Progenitor cell of endocrine pancreas (in vitro differentiated cells): ENCODE measurements around the gene GCLM. TPM values are rescaled to one million over a fixed set of nuclear protein-coding genes. Genes with fewer than 3 reads are reported as not detected.
"Not testable (repeated sequence)": the region's sequence is repeated elsewhere in the genome, so short reads cannot be mapped to it uniquely, and the experiment has no call there.

Source experiments
- DNase-seq: peaks from one replicate; pipeline ENCODE4 v3.0.0; 2021; ENCODE audit warnings: low spot score; ENCODE audit not compliant: unreplicated experiment
- H3K27ac Mint-ChIP-seq: 2 replicates; pipeline ENCODE4 v1.8.0; 2021; ENCODE audit warnings: mild to moderate bottlenecking, moderate library complexity, mixed read lengths
- H3K27me3 Mint-ChIP-seq: 2 replicates; pipeline ENCODE4 v1.8.0; 2021; ENCODE audit warnings: mixed read lengths
- H3K36me3 Mint-ChIP-seq: 2 replicates; pipeline ENCODE4 v1.8.0; 2022; ENCODE audit warnings: mixed read lengths; ENCODE audit not compliant: insufficient read depth
- H3K4me1 Mint-ChIP-seq: 2 replicates; pipeline ENCODE4 v1.8.0; 2021; ENCODE audit warnings: low read depth, mixed read lengths
- H3K4me3 Mint-ChIP-seq: 2 replicates; pipeline ENCODE4 v1.8.0; 2021; ENCODE audit warnings: low read depth, mild to moderate bottlenecking, moderate library complexity, mixed read lengths
- H3K9me3 Mint-ChIP-seq: 2 replicates; pipeline ENCODE4 v1.8.0; 2021; ENCODE audit warnings: low read depth, mixed read lengths
- long read RNA-seq: library from polyadenylated mRNA; unstranded; transcript quantifications from one replicate; pipeline ENCODE4 v2.0.0, GENCODE V29; 2020
- total RNA-seq: library from RNA; stranded (reverse); gene quantifications from 2 replicates; pipeline ENCODE4 v1.2.1, GENCODE V29; 2021
- TF ChIP-seq, protein P1 (sequence below): fragments of 200-600 bp; sonication (generic); IDR thresholded peaks from one replicate; pipeline ENCODE4 v1.5.0; 2021; ENCODE audit warnings: antibody characterized with exemption, mild to moderate bottlenecking; ENCODE audit not compliant: unreplicated experiment

Gene GCLM, protein sequence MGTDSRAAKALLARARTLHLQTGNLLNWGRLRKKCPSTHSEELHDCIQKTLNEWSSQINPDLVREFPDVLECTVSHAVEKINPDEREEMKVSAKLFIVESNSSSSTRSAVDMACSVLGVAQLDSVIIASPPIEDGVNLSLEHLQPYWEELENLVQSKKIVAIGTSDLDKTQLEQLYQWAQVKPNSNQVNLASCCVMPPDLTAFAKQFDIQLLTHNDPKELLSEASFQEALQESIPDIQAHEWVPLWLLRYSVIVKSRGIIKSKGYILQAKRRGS
- total RNA-seq, result 16.2 and 20.1 TPM in 2 replicates
- long read RNA-seq, partial matches to known transcripts, result 0 of 2 reads
- long read RNA-seq, other reads (novel, unspliced or antisense), result 2 of 2 reads

GRCh38 chr1:93909146-93910050 lies at the start of gene GCLM:
Gene GCLM, minus strand, starts transcription at chr1:93909430. Its CDS starts 267 bp downstream, at chr1:93909163.
- H3K4me3 Mint-ChIP-seq, result peak within 1 kb of the TSS; percentile 85
- peaks cover 23% of the 10 kb centered on the region for H3K4me1 Mint-ChIP-seq
- H3K27me3 Mint-ChIP-seq, result peaks cover 13% of the 10 kb centered on the region
- peaks cover 11% of the 10 kb centered on the region for H3K9me3 Mint-ChIP-seq
- TF ChIP-seq, protein P1, sequence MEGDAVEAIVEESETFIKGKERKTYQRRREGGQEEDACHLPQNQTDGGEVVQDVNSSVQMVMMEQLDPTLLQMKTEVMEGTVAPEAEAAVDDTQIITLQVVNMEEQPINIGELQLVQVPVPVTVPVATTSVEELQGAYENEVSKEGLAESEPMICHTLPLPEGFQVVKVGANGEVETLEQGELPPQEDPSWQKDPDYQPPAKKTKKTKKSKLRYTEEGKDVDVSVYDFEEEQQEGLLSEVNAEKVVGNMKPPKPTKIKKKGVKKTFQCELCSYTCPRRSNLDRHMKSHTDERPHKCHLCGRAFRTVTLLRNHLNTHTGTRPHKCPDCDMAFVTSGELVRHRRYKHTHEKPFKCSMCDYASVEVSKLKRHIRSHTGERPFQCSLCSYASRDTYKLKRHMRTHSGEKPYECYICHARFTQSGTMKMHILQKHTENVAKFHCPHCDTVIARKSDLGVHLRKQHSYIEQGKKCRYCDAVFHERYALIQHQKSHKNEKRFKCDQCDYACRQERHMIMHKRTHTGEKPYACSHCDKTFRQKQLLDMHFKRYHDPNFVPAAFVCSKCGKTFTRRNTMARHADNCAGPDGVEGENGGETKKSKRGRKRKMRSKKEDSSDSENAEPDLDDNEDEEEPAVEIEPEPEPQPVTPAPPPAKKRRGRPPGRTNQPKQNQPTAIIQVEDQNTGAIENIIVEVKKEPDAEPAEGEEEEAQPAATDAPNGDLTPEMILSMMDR, result peak; percentile 99
- peaks cover 1% of the 10 kb centered on the region for H3K36me3 Mint-ChIP-seq
- peak; percentile 92 for DNase-seq
- H3K27ac Mint-ChIP-seq, result peak within 1 kb of the TSS; percentile 89

- TF ChIP-seq, protein P1, result no peak
- H3K4me1 Mint-ChIP-seq, result peaks cover 12% of the 10 kb centered on the region
- H3K27ac Mint-ChIP-seq, result no peak overlapping the region
- peaks cover 3% of the 10 kb centered on the region for H3K27me3 Mint-ChIP-seq
- no peak overlapping the region for H3K4me3 Mint-ChIP-seq
- no peak for DNase-seq
- peaks cover 12% of the 10 kb centered on the region for H3K9me3 Mint-ChIP-seq
- H3K36me3 Mint-ChIP-seq, result no peaks in the 10 kb centered on the region
Measured at GRCh38 chr1:93958726-93959100, 49.5 kb upstream of the GCLM start.

- Mint-ChIP-seq H3K9me3 (peaks cover 12% of the 10 kb centered on the region), H3K4me1 (peaks cover 10% of the 10 kb centered on the region), H3K27me3 (peaks cover 3% of the 10 kb centered on the region), H3K4me3 (no peak overlapping the region), H3K36me3 (no peaks in the 10 kb centered on the region), H3K27ac (peak overlapping the region; percentile 11)
- DNase-seq, result no peak
- TF ChIP-seq, protein P1, result no peak
Measured at GRCh38 chr1:93958032-93958725, 48.9 kb upstream of the GCLM start.

- Mint-ChIP-seq H3K27ac (no peak overlapping the region), H3K36me3 (no peaks in the 10 kb centered on the region), H3K4me3 (no peak overlapping the region), H3K9me3 (peaks cover 31% of the 10 kb centered on the region), H3K27me3 (peaks cover 3% of the 10 kb centered on the region), H3K4me1 (peaks cover 10% of the 10 kb centered on the region)
- DNase-seq, result no peak
- TF ChIP-seq, protein P1, result no peak
Measured at GRCh38 chr1:93955765-93956164, 46.5 kb upstream of the GCLM start.

GRCh38 chr1:93947002-93947686 lies 37.9 kb upstream of the GCLM start:
- not testable (repeated sequence) for H3K4me3 Mint-ChIP-seq, H3K27ac Mint-ChIP-seq, H3K36me3 Mint-ChIP-seq, DNase-seq, H3K27me3 Mint-ChIP-seq, H3K4me1 Mint-ChIP-seq
- peaks cover 26% of the 10 kb centered on the region for H3K9me3 Mint-ChIP-seq
